Lower leg skin (tissue), 3 donors: Measurements from ENCODE around the gene UBE2E2.

ENCODE experiments used
- POLR2A ChIP-seq, 2 donors: fragments of 450-650 bp; IDR thresholded peaks; one replicate each; pipeline ENCODE4 v1.6.1; 2016 to 2017; ENCODE audit warnings: antibody characterized with exemption in 2 of 2, mild to moderate bottlenecking in 1 of 2, moderate library complexity in 1 of 2
- TF ChIP-seq, protein P1 (sequence below), 3 donors: fragments of 450-650 bp; IDR thresholded peaks; one replicate each; pipeline ENCODE4 v1.5.1; 2016; ENCODE audit warnings: antibody characterized with exemption in 3 of 3, mild to moderate bottlenecking in 3 of 3, moderate library complexity in 2 of 3

- TF ChIP-seq, protein P1, sequence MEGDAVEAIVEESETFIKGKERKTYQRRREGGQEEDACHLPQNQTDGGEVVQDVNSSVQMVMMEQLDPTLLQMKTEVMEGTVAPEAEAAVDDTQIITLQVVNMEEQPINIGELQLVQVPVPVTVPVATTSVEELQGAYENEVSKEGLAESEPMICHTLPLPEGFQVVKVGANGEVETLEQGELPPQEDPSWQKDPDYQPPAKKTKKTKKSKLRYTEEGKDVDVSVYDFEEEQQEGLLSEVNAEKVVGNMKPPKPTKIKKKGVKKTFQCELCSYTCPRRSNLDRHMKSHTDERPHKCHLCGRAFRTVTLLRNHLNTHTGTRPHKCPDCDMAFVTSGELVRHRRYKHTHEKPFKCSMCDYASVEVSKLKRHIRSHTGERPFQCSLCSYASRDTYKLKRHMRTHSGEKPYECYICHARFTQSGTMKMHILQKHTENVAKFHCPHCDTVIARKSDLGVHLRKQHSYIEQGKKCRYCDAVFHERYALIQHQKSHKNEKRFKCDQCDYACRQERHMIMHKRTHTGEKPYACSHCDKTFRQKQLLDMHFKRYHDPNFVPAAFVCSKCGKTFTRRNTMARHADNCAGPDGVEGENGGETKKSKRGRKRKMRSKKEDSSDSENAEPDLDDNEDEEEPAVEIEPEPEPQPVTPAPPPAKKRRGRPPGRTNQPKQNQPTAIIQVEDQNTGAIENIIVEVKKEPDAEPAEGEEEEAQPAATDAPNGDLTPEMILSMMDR (IDR thresholded peaks at IDR 0.05): no peak
- no peak for TF ChIP-seq POLR2A (IDR thresholded peaks at IDR 0.05)
Observed at GRCh38 chr3:23459465-23459864, 256.3 kb downstream of the UBE2E2 start.
